Measurements from ENCODE around the gene EOLA1.
"Not testable (repeated sequence)": the region's sequence is repeated elsewhere in the genome, so short reads cannot be mapped to it uniquely, and the experiment has no call there.

The EOLA1 gene

DNA sequence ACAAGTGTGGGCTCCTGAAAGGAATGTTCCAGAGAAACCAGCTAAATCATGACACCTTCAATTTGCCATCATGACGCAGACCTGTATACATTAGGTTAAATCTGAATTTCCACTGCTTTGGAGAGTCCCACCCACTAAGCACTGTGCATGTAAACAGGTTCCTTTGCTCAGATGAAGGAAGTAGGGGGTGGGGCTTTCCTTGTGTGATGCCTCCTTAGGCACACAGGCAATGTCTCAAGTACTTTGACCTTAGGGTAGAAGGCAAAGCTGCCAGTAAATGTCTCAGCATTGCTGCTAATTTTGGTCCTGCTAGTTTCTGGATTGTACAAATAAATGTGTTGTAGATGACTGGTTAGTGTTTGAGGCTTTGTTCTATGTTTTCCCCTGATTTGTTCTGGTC, 6.2 kb downstream of the EOLA1 start:
- DNase-seq = not testable (repeated sequence)

DNA sequence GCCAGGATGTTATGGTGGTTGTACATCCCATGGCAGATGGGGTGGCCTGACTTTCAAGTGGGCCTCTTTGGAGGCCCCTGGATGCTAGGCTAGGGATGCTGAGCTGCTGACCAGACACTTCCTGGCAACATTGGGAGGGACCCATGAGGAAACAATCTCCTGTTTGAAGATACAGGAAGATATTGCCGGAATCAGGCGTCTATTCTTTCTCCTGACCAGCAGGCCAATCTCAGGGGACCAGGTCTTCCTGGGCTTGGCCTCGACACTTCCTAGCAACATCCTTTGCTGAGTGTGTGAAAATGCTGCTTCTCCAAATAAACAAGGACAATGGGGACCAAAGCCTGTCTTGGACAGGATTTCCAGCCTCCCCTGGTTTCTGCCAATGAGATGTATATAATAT, 7.0 kb downstream of the EOLA1 start:
- not testable (repeated sequence) for DNase-seq

DNA sequence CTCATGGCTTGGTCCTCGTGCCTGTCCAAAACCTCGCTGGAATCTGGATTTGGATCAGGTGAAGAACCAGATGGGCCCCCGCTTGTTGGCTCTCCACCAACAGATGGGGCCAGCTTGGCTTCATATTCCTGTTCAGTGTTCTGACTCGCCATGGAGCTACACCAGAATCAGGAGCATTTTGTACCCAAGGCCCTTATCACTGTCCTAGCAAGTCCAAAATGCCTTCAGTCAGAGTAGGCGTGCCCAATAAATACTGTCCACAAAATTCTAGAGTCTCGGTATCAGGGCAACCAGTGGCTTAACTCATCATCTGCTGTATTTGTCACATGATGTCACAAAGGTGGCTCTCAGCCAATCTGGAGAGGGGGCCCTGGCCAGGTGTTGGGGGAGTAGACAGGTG, 8.9 kb downstream of the EOLA1 start, which contains the start of gene HSFX3:
Gene HSFX3 (minus strand): TSS at position 224 of the 400 bp plus-strand sequence. CDS start 72 bp downstream, at position 152.
- not testable (repeated sequence) for DNase-seq

DNA sequence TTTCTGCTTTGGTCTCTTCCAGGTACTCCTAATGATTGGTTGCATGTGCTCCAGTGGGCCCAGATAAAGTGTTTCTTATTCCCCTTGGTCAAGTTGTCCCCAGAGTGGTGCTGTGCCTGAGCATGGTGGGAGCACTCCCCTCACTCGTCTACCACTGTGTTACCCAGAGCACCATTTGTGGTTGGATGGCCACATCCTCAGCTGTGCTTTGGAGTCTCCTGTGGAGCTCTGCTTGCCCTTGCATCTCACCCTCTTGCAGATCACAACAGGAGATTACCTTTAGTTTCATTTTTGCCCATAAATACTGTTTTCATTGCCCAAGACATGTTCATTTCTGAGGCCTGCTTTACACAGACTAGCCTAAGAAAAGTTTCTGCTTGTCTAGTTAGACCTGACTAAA, 9.6 kb downstream of the EOLA1 start:
- DNase-seq = not testable (repeated sequence)

DNA sequence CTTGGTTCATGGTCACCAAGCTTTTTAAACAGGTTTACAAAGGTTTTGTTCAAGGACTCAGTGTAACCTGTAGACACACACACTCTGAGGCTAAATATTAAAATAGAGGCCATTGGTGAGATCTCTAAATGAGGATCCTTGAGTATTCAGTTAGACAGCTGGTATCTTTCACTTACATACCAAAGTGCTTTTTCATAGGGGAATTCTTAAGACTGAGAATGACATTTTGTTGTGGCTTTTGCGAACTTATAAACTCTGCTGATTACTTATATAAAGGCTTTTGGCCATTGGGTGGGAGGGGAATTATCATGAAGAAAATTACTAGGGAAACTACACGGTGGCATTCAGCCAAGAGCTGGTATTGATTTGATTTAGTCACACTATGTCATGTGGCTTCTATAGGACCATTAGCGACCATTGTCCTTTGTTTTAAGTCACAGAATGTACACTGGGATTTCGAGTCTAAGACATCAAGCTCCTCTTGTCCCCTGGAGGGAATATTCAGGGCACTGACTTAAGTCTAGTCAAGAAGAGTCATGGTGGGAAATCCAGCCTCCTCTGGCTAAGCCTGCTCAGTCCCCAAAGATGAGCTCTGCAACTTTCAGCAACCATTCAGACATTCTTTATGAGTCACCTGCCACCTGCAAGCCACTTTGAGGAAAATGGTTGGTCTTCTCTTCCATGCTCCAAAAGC, 10.6 kb downstream of the EOLA1 start:
- not testable (repeated sequence) for DNase-seq

DNA sequence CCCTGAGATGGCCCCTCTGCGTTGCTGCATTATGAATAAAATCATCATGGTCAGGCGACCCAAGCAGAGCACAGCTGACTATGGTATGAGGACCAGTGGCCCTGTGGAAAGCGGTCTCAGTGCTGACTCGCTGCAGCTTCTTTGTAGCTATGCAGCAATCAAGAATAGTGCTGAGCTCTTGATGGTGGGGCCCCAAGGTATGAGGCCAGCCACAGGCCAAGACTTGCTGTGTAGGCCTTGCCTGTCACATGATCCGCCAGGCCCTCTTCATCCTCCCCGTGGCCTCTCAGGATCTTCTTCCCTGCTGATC, 11.1 kb downstream of the EOLA1 start:
- not testable (repeated sequence) for DNase-seq

DNA sequence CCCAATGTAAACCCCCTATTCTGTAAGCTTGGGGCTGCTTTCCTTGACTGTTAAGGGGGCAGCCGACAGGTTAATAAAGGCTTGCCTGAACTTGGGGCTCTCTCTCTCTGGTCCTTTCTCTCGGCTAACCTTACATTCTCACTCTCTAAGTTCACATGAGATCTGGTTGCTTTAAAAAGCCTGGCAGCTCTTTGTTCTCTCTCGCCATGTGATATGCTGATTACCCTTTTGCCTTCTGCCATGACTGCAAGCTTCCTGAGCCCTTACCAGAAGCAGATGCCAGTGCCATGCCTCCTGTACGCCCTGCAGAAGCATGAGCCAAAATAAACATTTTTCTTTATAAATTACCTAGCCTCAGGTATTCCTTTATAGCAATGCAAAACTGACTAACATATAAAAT, 14.4 kb downstream of the EOLA1 start:
- not testable (repeated sequence) for DNase-seq

DNA sequence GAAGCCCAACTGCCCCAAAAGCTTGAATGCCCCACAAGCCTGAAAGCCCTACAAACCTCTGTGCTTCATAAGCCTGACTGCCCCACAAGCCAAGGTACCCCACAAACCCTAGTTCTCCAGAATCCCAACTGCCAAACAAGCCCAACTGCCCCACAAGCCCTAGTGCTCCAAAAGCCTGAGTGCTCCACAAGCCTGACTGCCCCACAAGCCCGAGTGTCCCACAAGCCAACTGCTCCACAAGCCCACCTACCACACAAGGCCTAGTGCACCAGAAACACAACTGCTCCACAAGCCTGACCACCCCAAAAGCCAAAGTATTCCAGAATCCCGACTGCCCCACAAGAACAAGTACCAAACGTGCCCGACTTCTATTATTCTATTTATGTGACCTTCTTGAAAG, 22.5 kb downstream of the EOLA1 start:
- no peak for DNase-seq

DNA sequence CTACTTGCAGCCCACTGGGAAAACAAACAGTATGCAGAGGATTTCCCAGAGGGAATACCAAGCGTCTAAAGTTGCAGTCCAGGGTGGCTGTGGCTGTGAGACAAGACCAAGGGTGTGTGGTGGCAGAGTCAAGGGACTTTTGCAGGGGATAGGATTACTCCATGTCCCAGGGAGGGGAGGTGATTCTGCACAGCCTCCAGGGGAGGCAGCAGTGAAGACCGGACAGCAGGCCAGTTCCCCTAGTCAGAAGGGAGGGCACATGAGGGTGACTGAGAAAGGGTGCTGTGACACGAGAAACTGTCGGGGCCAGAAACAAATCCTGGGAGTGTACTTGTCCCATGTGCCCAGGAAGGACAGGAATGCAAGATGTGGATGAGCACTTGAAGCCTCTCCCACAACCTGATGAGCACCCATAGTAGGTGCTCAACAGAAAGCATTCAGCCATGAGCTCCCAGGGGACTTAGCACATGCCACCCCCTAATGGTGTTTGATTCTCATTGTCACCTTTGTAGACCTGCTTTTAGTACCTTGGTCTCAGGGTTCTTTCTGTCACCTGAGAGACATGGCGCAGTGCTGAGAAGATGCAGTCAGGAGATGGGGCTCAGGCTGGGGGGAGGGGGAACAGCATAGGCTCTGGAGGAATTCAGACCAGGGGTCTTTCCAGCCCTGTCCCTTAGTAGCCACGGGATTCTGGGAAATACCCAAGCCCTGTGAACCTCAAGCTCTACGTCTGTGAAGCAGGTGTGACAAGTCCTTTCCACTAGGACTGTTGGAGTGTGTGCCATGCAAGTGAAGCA, 27.0 kb downstream of the EOLA1 start:
- DNase-seq = no peak

DNA sequence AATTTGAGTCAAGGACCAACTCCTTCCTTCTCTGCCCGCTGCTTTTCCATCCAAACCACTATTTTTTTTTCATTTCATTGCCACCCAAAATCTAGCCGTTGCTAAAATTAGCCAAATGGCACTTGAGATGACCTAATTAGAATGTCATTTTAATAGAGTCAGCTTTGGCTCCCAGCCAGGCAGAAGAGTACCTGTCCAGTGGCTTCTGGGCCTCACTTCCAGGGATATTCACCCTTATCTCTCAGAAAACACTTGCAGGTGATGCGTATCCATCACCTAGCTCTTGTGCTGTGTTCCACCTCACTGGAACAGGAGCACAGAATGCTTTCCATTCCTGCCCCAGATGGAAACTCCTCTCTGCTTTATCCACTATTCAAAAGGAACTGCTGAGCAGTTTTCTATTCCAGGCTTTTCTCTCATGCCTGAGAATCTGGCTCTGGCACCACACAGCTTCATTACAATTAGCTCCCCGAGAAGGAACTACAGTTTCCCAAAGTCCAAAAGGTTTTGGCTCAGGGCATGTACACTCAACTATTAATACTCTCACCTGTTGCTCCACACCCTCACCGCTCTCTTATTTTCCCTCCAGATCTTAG, 28.0 kb downstream of the EOLA1 start:
- DNase-seq = no peak

DNA sequence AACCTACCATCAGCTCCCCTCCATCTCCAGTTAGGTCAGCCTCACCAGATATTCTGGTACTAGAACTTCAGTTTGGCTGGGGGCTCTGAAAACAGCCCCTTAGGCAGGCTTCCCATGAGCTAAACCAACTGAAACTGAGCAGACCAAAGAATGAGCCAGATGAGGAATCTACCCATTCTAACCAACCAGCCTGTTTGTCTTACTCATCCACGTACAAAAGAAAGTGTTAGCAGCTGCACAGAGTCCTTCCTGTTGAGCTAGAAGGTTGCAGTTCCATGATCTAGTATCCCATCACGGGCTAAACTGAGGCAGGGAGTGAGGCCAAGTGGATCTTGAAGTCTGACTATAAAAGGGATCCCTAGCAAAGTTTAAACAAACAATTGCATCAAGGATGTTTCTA, 29.0 kb downstream of the EOLA1 start:
- DNase-seq = no peak

DNA sequence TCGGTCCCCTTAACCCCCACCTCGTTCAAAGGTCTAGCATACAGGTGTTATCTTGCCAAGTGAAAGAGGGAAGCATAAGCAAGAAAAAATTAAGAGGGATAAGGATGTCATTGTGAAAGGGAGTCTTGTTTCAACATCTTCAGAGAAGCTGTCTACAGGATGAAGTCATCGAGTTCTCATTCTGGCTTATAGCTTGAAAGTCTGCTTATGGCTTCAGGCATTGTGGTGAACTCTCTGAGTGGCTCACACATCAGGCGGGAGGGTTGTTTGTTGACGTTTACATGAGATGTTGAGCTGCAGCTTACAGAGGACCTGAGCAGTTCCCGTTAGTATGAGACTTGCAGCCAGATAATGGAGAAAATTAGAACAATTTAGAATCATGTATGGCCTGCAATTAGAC, 29.9 kb downstream of the EOLA1 start:
- DNase-seq = no peak

DNA sequence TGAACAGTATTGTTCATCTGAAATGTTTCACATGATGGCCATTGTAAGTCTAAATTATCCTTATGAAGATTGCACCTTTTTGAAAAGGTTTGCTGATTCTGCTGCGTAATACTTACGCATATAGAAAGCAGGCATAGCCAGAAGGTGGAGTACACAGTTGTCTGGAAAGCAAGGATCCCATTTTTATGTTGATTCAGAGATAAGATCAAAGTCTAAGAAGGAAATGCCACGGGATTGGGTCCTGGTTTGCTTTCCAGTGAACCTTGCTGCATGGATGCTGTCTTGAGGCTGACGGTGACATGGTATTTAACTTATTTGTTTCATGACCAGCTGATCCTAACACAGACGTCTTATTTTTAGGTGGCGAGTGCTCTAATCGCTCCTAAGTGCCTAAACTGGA, 31.0 kb downstream of the EOLA1 start:
- DNase-seq = no peak

DNA sequence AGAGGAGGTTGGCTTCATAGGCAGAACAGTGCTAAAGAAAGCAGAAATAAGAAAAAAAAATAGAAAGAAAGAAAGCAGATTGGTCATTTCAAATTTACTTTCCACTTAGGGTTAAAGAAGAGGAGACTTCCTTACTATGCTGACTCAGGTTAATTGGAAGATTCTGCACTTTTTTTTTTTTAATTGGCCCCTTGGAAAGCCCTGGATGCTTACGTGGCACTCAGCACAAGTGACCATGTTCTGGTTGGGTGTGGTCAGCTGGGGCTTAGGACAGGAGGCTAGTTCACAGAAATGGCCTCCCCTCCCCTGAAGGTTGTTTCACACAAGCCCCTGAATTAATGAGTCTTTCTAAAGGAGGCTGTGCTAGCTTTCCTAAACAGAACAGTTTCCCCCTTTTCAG, 31.9 kb downstream of the EOLA1 start:
- no peak for DNase-seq

DNA sequence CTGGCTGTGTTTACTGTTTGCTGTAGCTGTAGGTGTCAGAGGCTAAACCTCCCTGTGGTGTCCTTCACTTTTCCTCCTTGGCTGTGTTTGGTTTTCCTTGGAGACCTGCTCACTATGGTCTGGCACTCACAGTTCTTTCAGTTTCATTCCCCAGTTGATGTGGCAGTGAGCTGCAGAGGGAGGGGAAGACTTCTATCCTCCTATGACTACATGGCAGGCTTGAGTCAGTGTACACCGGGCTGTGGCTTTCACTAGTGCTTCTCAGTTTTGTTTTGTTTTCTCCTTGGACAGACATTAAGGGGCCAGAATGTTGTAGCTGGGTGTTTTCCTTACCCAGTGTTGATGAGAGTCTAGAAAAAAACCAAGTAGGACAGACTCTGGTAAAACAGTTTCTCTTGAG, 32.6 kb downstream of the EOLA1 start:
- DNase-seq = not testable (repeated sequence)

DNA sequence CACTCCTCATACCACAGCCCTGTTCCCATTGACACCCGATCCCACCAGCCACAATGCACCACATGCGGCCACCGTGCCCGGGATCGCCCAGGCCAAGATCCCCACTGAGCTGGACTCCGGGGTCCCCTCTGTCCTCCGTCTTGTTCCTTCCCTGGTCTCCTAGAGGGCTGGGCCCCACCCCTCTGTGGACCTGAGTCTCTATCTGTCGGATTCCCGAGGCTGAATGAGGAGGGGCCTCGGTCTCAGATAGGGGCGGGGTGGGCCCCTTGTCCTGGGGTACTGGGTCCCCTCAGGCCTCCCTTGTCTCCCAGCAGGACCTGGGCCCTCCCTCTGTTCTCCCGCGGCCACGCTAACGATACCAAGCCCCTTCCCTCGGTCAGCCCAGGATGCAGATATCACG, 44.8 kb downstream of the EOLA1 start:
- not testable (repeated sequence) for DNase-seq

DNA sequence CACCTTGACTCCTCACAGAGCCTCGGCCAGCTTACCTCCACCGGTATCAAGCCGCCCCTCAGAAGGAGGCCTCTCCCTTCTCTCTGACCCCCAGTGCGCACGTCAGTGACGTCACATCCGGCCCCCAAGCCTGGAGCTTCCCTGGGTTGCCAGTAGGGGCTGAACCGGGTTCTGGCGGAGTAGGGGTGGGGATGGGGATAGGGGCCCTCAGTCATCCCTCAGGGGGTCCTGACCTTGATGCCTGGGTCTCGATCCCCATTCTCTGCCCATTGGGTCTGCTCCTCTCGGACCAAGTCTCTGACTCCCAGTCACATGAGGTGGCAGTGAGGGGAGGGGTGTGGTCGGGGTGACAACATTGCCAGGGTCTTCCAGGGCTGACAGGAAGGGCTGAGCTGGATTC, 46.5 kb downstream of the EOLA1 start, which contains the start of gene MAGEA9B:
Gene MAGEA9B (minus strand): TSS at position 101 of the 400 bp plus-strand sequence. CDS start 4,280 bp downstream, outside the sequence.
- not testable (repeated sequence) for DNase-seq

DNA sequence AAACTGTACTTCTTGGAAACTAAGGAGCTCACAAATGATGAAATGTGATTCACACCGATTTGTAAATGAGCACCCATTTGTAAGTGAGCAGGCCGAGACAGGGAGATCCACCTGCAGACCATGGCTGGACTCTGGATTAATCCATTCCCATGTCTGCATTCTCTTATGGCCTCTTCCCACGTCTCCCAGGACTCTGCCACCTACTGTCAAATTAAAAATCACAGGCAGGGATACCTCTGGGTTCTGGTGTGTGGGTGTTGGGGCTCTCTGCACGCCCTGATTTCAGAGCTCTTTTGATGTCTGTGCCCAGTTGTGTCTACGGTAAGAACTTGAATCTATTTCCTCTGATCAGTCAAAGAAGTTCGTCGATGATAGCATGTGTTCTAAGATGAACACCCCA, 50.2 kb downstream of the EOLA1 start:
- DNase-seq = not testable (repeated sequence)

DNA sequence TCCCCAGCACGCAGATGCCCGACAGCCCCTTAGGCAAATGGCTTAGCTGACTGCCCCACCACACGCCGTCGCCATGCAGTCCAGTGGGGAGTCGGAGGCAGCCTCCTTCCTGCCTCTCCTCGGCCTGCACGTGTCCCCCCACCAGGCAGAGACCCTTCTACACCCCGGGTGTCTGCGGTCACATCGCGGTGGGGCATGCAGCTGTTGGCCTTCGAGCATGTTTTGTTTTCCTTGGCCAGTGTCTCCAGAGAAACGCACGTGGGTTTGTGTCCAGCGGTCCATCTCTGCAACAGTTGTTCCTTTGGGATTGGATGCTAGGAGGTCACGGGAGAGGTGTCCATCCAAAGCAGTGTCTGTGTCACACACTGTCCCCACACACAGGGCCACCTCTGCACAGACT, 54.4 kb downstream of the EOLA1 start, which contains the start of gene HSFX2:
Gene HSFX2 (minus strand): TSS at position 101 of the 400 bp plus-strand sequence. CDS start 614 bp downstream, outside the sequence.
- DNase-seq = not testable (repeated sequence)

DNA sequence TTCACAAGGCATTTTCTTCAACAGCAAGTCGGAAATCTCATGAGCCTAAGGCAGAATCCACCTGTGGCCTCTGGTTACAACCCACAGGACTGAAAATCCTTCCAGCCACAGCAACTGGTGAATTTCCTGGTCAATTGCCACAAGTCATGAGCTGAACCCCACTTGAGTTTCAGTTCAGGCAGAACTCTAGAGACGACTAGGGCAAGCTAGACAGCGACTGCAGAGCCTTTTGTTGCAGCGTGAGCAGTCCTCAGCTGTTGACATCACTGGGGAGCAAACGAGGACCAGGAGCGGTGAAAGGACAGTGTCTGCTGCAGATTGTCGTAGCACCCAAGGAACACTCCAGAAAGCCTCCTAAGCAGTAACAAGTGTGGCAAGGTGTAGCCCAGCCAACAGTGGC, 55.1 kb downstream of the EOLA1 start:
- not testable (repeated sequence) for DNase-seq
